Amniotic stem cell (primary cell): ENCODE results near the gene ZIC5.

Experiments used
- DNase-seq: peaks from one replicate; lab custom pipeline; 2025; lab: John Stamatoyannopoulos, UW

ZIC5 gene

DNA sequence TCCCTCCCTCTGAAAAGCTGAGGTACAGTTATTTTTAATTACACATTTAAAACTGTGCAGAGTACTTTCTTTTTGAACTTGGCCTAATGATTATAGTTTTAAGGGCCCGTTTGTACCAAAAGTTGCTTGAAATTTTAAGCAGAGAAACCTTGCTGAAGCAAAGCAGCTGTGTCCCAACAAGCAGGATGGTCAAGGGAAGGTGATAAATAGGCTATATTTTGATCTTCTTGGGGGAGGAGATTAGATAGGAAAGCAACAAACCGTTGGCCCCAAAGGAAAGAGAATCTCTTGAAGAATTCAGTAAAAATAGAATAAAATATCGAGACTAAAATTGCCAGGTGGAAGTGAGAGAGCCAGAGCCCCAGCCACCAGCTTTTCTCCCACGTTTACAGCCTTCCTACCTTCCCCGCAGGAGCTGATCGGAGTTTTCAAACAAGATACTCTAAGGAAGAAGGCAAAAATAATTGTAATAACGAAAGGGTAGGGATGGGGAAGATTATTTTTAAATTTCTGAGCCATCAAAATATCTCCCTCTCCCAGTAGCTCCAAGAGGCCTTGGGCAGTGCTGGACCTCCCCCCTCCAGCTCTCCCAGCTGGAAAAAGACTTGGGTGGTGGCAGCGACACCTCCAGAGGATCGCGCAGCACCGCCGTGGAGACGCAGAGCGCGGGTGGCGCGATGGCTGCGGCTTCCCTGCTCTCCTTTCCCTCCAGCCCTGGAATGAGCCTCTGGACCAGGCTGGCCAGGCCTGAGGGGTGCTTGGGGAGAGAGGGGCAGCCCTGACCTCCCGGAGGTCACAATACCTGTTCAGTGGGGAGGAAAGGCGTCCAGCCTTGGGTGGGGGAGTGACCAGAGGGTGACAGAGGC, 15.8 kb upstream of the ZIC5 start:
- no peak for DNase-seq

DNA sequence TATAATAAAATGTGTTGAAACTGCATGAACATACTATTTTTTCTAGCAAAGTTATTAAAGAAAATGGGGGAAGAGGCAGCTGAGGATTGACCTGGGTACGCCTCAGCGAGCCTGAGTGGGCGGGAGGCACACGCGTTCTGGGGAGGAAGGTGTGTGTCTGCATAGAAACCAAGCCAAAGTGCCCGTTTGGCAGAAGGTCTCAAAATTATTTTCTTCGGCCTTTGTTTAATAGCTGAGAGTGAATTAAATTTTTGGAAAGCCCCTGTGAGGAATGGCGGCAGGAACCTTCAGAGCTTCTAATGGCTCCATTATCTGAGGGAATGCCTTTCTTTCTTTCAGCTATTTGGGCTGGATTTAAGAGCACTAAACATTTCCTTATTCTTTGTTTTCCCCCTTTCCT, 15.2 kb upstream of the ZIC5 start:
- DNase-seq = no peak

DNA sequence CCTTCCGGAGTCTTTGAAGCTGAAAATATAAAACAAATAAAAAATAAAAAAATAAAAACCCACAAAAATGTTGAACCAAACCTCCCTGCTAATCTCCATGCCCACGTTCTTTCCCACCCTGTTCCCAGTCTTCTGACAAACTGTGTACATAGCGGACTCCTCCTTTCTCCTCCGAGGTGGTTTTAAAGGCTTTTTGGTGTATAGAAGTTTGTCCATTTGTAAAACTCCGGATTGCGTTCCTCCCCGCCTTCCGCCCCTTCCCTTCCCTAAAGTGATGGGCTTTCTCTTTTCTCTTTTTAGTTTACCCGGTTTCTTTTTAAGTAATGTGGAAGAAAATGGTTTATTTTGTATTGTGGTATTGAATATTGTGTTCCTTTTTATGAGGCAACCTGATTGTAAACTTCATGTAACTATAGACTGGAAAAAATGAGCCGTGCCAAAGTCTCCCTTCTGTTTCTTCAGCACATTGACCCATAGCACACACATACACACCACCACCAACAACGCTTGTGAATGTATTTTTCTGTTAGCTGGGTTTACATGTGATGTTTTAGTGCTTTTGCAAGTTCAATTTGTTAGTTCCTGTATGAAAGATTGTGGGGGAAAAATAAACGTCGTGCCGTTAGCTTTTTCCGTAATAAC, 14.4 kb upstream of the ZIC5 start:
- DNase-seq = no peak

DNA sequence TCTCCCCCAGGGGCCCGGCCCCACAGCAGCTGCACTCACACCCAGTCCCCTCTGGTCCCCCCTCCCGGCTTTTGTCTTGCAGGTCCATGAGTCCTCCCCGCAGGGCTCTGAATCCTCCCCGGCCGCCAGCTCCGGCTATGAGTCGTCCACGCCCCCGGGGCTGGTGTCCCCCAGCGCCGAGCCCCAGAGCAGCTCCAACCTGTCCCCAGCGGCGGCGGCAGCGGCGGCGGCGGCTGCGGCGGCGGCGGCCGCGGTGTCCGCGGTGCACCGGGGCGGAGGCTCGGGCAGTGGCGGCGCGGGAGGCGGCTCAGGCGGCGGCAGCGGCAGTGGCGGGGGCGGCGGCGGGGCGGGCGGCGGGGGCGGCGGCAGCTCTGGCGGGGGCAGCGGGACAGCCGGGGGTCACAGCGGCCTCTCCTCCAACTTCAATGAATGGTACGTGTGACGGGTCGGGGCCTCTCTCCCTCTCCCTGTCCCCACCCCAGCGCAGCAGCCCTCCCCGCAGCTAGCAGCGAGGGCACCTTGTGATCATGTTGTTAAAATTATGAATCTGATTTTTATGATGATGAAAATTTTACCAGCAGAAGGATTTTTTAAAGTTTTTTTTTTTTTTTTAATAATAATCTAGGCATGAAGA, 13.8 kb upstream of the ZIC5 start:
- DNase-seq = no peak

DNA sequence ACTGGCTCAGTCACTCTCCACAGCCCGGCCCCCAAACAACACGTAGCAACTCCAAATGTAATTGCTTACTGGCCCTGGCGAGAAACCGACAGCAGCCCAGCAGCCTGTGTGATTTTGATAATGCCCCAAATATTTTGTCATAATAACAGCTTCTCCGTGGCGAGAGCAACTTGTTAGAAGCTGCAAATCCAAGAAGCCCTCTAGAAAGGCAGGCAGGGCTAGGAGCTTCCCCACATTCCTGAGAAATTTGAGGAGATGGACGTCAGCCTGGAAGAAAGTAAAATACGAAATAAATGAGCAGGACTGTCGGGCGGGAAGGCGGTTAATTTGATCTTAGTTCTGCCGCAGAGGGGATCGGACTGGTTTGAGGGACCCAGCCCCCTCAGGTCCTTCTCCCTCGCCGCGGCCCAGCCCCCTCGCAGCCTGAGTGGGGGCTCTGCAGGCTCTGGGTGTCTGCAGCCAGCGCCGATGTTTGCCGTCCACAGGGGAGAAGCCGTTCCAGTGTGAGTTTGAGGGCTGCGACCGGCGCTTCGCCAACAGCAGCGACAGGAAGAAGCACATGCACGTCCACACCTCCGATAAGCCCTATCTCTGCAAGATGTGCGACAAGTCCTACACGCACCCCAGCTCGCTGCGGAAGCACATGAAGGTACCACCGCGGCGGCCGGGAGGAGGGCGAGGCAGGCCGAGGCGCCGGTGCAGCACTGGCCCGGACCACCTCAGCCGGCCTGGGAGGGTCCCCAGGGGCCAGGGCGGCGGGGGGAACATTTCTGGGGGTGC, 13.1 kb upstream of the ZIC5 start:
- DNase-seq = no peak

DNA sequence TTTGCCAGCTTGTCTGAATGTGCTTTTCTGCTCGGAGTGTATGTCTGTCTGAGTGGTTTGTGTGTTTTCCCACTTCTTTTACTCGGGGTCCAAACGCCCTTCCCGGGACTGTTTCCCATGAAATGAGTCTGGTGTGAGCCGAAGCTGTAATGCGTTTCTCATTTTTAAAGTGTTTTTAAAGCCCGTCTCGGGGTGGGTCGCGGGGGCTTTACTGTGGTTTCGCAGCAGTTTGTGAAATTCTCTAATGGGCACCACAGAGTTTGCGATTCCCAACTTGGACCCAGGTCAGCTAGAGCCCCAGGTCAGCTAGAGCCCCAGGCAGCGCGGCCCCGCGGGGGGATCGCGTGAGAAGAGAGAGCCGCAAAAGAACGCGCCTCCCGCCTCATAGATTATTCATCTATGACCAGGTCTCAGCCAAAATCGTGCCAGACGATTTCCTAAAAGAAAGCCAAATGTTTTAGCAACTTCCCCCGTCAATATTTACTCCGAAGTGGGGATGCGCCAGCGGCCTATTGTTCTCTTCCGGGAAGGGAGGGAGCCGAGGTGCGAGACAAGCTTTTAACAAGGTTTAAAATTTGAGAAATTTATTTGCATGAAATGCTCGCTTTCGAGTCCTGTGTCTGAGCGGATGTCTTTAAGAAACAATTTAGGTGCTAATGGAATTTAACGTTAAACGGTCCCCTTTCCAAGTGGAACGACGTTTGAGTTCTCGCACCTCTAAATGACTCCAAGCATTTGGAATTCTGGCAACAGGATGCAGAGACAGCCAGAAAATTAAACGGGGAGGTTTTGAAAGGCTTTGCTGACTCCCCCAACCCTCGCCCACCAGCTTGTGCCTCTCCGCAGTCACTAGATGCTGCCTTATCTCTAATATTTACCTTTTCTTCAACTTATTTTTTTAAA, 12.2 kb upstream of the ZIC5 start:
- DNase-seq = no peak

DNA sequence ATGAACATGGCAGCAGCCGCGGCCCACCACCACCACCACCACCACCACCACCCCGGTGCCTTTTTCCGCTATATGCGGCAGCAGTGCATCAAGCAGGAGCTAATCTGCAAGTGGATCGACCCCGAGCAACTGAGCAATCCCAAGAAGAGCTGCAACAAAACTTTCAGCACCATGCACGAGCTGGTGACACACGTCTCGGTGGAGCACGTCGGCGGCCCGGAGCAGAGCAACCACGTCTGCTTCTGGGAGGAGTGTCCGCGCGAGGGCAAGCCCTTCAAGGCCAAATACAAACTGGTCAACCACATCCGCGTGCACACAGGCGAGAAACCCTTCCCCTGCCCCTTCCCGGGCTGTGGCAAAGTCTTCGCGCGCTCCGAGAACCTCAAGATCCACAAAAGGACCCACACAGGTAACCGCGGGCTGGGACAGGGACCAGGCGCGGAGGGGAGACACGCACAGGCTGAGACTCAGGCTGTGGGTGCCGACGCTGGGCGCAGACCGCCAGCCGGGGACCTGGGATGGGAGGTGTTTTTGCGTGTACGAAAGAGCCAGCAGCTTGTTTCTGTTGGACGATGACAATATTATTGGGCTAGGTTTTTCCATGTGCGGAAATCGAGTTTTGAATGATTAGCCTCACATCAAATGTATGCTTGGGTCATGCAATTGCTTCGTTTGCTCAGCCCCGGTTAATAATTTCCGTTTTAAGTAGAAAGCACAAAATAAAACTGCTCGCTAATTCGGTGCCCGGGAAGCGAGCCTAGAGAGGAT, 11.3 kb upstream of the ZIC5 start:
- no peak for DNase-seq

DNA sequence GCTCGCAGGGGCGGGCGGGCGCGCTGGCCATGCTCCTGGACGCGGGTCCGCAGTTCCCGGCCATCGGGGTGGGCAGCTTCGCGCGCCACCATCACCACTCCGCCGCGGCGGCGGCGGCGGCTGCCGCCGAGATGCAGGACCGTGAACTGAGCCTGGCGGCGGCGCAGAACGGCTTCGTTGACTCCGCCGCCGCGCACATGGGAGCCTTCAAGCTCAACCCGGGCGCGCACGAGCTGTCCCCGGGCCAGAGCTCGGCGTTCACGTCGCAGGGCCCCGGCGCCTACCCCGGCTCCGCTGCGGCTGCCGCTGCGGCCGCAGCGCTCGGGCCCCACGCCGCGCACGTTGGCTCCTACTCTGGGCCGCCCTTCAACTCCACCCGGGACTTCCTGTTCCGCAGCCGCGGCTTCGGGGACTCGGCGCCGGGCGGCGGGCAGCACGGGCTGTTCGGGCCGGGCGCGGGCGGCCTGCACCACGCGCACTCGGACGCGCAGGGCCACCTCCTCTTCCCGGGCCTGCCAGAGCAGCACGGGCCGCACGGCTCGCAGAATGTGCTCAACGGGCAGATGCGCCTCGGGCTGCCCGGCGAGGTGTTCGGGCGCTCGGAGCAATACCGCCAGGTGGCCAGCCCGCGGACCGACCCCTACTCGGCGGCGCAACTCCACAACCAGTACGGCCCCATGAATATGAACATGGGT, 10.6 kb upstream of the ZIC5 start:
- DNase-seq = no peak

DNA sequence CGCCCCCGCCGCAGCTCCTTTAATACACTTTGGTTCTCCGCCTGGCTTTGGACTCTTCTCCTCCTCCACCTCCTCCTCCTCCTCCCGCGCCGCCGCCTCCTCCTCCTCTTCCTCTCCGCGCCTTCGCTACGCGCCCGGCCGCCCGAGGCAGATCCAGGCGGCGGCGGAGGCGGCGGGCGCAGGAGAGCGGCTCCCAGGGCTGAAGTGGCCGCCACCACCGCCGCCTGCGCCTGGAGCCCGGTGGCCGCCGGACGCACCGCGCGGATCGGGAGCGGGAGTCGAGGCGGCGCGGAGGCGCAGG, 10.1 kb upstream of the ZIC5 start, which contains the start of gene ZIC2:
Gene ZIC2 (plus strand): TSS at position 50 of the 301 bp plus-strand sequence. CDS start 281 bp downstream, outside the sequence.
- DNase-seq = no peak

DNA sequence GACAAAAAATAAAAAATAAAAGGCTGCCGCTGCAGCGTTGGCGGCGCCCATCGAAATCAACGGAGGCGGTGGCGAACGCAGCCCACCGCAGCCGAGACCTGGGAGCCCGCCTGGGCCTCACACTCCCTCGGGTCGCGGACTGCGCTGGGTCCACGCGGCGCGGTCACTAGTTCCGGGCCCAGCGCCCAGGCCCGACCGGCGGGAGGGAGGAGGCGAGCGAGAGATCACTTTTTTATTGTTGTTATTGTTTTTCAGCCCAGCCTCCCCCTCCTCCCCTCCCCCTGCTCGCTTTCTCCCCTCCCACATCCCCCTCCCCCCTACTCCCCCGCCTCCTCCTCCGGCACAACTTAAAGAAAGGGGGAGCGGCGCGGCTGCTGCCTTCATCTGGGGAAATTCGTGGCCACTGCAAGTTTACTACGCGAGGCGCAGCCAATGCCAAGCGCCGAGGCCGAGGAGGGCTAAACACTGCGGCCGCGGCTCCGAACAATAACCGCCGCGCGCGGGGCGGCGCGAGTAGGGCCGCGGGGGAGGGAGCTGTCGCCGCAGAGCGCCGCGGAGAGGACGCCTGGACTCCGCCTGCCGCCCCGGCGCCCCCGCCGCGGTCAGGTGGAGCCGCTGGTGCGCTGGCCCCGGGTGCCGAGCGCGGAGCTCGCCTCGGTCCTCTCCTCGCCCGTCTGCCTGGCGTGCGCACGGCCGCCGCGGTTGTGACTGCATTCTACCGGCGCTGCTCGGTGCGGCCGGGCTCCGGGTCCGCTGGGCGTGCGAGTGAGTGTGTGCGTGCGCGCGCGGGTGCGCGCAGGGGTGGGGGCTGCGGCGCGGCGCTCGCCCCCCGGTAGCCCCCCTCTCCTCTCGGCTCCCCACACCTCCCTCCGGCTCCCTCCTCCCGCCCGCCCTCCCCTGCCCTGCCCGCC, 9.5 kb upstream of the ZIC5 start:
- DNase-seq = no peak

DNA sequence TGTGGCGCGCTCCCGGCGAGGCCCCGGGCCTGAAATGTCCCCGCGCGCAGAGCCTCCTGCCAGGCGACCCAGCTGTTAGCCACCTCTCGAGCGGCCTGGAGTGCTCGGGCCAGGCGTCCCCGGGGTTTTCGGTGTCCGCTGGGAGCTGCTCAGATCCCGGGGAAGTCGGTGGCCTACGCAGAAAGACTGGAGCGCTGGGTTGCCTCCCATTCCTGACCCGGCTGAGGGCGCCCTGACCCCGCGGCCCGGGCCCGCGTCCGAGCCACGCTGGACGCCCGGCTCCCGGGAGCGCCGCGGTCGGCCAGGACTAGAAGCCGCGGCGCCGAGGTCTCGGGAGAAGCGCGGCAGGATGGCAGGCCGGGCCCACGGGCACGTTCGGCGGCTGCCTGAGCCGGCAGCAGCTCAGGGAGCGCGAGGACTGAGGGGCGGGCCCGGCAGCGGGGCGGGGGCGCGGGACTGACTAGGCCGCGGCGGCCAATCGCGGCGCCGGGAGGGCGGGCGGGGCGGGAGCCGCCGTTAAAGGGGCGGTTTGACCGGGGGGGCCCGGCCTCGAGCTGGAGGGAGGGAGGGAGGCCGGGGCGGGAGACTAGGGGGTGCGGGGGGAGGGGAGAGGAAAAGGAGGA, 8.7 kb upstream of the ZIC5 start:
- peak; percentile 20 for DNase-seq

DNA sequence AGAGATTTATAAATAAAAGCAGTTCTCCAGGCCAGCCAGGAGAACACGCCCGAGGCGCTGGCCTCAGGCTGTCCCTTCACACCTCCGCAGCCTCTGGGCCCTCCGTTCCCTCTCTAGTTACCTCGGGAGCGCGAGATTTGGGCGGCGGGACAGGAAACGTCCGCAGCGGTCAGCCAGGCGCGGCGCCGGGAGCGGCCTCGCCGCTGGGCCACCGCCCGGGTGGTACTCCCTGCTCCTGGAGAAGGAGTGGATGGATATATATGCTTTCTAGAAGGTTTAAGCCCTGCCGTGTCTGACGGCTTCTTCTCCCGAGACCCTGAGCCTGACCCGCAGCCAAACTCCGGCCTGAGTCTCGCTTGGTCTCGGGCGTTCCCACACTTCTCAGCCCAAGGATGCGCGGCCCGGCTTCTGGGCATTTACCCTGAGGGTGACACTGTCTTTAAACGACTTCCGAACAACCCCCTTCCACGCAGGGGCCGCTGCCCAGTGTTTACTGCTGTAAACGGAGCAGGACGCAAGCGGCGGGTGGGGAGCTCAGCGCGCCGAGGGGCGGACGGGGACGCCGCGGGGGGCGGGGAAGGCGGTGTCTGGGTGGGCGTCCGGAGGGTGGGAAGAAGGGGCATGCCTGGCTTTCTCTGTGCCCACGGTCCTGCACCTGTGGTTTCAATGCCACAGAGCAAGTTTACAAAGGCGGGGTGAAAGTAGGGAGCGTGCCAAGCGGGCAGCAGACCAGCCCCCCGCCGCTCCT, 8.1 kb upstream of the ZIC5 start:
- no peak for DNase-seq

DNA sequence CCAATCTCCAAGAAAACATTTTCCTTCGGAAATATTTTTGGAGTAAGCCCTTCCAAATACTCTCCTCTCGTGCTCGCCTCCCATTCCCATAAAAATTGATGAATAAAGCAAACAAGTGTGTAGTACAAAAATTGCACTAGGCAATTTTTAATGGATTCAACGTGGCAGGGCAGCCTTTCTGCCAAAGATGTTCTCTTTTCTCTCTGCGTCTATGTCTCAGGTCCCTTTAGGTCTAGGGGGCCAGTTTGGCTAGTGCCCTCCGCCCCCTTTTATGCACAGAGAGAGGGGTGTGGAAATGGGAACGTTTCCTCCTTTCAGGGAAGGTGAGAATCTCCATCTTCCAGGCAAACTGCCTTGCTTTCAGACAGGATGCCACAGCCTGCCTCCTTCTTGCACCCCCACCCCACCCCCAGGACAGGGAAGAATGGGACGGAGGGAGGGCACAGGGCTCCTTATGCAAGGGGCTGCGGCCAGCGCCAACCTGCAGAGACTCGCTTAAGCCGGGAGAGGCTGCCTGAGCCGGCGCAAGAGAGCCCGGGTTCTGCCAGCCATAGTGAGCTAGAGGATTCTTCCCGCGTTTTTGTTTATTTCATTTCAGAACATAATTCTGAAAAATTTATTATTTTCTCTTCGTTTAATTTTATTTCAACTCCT, 7.4 kb upstream of the ZIC5 start:
- DNase-seq = no peak

DNA sequence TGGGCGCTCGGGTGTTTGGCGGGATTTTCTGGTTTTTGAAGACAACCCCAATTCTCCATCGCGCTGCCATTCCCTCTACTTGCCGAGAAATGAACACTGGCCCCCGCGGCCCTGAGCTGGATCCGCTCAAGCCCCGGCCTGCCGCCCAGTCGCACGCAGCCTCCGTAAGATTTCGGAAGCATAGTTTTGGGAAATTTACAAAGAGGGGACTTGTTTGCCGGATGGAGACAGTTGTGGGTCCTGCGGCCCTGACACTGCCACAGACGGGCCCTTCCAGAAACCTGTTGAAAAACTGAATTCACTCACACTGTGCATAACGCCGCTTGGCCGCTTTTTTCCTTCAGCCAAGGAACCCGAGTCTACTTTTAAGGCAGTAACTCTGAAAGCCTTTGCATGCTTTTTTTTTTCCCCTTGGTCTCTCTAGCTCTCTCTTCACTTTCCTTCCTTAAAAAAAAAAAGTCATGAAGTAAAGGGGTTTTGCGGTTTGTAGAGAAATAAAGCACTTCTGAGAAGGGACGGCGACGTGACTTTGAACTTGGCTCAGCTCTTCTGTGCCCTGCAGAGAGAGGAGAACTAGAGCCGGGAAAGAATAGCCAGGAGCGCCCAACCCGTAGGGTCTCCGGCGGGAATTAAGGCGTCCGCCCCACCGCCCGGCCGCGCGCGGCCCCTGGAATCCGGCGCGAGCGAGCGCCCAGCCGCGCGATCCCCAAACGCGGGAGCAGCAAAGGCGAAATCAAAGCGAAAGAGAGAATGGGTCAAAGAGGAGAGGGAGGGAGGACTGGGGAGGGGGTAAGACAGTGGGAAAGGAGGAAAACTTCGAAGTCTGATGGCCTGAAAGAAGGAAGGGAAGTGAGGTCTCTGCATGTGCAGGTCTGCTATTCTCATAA, 6.6 kb upstream of the ZIC5 start:
- no peak for DNase-seq

DNA sequence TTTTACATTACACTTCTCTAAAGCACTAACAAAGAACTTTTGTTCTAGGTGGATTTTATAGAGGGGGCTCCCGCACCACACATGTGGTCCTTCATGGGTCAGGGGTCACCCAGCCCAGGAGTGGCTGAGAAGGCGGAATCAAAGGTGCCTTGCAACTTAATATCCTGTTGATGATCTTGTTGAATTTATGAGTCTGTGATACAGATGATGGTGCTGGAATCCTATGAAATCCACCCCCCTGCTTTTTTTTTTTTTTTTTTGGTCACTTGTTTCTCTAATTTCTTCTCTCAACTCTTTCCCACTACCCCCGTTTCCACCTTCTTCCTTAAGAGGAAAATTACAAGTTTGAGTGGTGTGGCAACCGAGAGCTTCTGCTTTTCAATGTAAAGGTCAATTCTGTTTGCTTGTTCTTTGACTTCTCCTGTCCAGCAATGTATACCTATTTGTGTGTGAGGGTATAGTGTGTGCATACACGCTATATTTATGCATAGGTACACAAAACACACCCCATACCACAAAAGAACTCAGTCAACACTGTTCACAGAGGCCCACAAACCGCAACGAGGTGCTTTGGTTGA, 5.9 kb upstream of the ZIC5 start:
- no peak for DNase-seq

DNA sequence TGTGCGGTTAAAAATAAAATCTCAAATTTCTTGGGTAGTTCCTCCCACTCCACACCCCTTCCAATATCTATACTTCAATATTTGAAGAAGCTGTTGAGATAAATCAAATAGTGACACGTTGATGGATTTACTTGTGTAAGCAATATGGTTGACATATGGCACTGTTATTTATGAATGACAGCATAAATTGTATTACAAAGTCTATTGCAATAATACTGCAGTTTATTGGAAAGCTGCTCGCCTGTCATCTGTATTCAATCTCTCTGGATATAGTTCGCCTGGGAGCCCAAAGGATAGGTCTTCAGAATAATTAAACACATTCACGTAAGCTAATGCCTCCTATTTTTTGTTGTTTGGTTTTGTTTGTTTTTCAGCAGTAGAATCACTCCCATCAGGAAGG, 5.0 kb upstream of the ZIC5 start:
- no peak for DNase-seq
